GM21528 (cell line): ENCODE measurements around the gene DESI1.
"Not testable (repeated sequence)": the region's sequence is repeated elsewhere in the genome, so short reads cannot be mapped to it uniquely, and the experiment has no call there.

Experiments
- ATAC-seq: cut with Tn5 transposase; IDR thresholded peaks from one replicate; pipeline ENCODE4 v1.9.1; 2021; ENCODE audit warnings: mild to moderate bottlenecking, moderate library complexity; ENCODE audit not compliant: unreplicated experiment, low FRiP score

The DESI1 gene

DNA sequence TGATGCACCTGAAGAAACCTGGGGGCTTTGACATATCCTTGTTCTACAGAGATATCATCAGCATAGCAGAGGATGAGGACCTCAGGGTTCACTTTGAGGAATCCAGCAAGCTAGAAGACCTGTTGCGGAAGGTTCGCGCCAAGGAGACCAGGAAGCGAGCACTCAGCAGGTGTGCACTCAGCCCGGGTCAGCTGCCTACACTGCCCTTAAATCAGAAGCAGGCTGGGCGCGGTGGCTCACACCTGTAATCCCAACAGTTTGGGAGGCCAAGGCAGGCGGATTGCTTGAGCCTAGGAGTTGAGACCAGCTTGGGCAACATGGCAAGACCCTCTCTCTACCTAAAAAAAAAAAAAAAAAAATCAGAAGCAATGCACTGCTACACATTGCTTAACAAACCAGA, 16.8 kb upstream of the DESI1 start:
- ATAC-seq: not testable (repeated sequence)

GRCh38 chr22:41636467-41636866, 15.6 kb upstream of the DESI1 start:
- ATAC-seq: no peak

DNA sequence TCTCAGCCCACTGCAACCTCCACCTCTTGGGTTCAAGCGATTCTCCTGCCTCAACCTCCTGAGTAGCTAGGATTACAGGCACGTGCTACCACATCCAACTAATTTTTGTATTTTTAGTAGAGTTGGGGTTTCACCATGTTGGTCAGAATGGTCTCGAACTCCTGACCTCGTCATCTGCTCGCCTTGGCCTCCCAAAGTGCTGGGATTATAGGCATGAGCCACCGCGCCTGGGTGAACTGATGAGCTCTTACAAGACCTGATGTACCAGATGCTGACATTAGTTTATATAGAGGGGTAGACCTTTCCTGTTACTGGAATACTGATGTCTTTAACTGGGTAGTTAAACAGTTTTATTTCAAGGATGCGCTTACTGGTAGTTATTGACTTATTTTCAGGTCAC, 13.8 kb upstream of the DESI1 start:
- not testable (repeated sequence) for ATAC-seq

DNA sequence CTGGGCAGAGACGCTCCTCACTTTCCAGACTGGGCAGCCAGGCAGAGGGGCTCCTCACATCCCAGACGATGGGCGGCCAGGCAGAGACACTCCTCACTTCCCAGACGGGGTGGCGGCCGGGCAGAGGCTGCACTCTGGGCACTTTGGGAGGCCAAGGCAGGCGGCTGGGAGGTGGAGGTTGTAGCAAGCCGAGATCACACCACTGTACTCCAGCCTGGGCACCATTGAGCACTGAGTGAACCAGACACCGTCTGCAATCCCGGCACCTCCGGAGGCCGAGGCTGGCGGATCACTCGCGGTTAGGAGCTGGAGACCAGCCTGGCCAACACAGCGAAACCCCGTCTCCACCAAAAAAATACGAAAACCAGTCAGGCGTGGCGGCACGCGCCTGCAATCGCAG, 10.8 kb upstream of the DESI1 start:
- ATAC-seq: not testable (repeated sequence)

- not testable (repeated sequence) for ATAC-seq
Observed at GRCh38 chr22:41631115-41631514, 10.3 kb upstream of the DESI1 start.

- ATAC-seq: no peak
Observed at GRCh38 chr22:41625577-41625976, 4.7 kb upstream of the DESI1 start.

DNA sequence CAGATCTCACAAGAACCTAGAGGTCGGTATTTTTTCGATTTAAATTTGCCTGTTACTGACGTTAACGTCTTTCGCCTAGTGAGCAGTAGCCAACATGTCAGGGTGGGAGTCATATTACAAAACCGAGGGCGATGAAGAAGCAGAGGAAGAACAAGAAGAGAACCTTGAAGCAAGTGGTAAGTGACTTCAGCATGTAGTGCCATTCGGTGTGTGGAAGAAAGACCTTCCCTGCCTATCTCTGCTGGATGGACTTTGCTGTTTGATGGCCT, 1.0 kb upstream of the DESI1 start:
- ATAC-seq: no peak

DNA sequence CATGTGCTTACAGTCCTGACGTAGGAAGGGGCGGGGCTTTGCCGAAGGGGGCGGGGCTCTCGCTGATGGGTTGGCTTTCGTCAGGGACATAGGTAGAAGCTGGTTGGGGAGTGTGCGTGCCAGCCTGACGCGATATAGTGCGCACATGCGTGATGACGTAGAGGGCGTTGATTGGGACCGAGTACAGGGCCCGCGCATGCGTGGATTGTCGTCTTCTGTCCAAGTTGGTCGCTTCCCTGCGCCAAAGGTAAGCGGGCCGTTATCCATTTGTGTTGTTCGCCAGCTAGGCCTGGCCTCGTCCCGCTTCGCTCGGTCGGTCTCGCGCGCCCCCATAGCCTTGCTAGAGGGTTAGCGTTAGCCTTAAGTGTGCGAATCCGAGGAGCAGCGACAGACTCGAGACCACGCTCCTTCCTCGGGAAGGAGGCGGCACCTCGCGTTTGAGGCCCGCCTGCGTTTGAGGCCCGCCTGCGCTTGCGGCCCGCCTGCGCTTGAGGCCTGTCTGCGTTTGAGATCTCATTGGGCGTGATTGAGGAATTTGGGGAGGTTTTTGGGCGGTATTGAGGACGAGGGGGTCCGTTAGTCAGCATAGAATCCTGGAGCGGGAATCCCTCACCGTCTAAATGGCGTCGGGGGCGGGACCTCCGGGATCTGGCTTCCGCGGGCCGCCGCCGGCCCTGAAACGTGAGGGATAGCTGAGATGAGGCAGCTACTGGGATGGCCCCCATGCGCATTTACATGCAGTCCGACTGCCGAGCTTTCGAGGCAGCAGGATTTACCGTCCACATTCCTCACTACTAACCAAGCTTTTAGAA, 462 bp upstream of the DESI1 start, which contains the start of gene XRCC6:
XRCC6 (plus strand) TSS at position 197 of the 812 bp plus-strand sequence. CDS start 710 bp downstream, outside the sequence.
- ATAC-seq: peak; percentile 74

- ATAC-seq: peak; percentile 26
Observed at GRCh38 chr22:41619979-41620588, 759 bp downstream of the DESI1 start.

DNA sequence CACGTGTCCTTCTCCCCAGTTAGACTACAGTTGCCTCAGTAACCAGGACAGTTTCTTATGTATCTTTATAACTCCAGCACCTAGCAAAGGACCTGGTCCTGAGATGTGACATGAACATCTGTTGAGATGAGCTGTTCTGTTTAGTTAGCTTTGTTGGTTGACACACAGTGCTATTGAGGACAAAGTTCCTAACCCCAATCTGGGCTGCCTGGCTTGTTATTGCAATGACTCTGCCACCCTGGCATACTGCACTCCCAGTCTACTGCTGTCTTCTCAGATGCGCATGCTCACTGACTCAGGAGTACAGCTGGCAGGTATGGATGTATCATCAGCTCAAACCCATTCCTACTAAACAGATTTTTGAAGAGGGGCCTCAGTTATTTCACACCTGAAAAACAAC, 7.4 kb downstream of the DESI1 start:
- ATAC-seq: no peak

- ATAC-seq: no peak
Observed at GRCh38 chr22:41612603-41613306, 8.1 kb downstream of the DESI1 start.

- no peak for ATAC-seq
Observed at GRCh38 chr22:41608386-41608785, 12.5 kb downstream of the DESI1 start.

- no peak for ATAC-seq
Observed at GRCh38 chr22:41603873-41604332, 16.9 kb downstream of the DESI1 start.

DNA sequence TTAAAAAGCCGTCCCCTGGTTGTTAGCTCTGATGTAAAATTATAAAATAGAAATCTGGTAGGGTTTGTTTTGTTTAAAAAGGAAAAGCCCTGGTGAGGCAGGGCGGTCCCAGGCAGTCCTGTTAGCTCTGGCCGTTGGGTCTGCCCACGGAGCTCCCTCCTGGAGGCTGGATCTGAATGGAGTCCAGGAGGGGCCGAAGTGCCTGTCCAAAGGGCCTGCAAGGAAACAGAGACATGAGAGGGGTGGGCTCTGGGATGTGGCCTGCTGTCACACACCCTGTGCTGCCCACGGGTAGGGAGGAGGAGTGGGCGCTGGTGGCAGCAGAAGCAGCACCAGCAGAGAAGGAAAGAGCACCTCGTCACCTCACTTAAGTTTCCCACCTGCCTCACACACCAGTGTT, 19.9 kb downstream of the DESI1 start:
- no peak for ATAC-seq

DNA sequence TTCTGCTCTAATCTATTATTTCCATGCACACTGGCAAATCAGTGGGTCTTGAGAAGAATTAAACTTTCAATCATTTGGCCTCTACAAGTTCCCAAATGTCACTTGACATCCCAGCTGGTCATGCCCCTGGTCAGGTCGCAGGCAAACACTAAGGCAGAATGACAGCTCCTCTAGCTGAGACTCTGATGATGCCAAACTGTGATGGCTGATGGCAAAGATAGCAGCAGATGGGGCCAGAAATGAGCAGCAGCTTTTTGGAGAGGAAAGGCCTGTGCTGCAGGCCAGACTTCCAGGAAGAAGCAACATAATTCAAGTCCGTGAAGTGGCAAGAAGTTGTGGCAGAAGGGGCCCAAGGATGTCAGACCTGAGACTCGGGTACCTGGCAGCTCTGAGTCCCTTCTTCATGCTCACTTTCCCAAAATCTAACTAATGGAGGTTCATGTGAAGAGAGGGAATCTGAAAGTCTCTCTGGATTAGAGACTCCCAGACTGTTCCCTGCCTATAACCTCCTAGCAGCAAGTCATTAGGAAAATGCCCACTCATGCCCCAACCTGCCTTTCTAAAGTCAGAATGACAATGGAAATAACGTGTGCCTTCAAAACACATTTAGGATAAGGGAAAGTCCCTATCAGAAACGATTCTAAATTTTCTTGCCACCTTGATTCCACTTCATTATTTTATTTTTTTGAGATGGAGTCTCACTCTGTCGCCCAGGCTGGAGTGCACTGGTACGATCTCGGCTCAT, 21.8 kb downstream of the DESI1 start:
- no peak for ATAC-seq

DNA sequence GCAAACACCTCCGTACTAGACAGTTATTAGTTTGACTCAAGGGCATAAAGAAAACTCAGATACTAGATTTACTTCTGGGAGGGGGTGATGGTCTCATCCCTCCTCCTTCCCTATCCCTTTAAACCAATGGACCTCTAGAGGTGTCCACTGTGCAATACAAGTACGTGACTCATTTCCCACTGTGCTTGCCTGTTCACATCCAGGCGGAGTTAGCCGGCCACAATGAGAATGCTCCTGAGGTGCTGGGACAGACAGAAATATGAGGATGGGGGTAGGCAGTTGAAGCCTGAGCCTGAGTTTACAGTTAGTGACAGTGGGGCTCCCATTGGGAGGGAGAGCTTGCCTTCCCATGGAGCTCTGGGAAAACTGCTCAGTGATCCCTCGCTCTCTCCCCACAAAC, 22.8 kb downstream of the DESI1 start:
- no peak for ATAC-seq

- no peak for ATAC-seq
Observed at GRCh38 chr22:41597635-41597953, 23.2 kb downstream of the DESI1 start.

DNA sequence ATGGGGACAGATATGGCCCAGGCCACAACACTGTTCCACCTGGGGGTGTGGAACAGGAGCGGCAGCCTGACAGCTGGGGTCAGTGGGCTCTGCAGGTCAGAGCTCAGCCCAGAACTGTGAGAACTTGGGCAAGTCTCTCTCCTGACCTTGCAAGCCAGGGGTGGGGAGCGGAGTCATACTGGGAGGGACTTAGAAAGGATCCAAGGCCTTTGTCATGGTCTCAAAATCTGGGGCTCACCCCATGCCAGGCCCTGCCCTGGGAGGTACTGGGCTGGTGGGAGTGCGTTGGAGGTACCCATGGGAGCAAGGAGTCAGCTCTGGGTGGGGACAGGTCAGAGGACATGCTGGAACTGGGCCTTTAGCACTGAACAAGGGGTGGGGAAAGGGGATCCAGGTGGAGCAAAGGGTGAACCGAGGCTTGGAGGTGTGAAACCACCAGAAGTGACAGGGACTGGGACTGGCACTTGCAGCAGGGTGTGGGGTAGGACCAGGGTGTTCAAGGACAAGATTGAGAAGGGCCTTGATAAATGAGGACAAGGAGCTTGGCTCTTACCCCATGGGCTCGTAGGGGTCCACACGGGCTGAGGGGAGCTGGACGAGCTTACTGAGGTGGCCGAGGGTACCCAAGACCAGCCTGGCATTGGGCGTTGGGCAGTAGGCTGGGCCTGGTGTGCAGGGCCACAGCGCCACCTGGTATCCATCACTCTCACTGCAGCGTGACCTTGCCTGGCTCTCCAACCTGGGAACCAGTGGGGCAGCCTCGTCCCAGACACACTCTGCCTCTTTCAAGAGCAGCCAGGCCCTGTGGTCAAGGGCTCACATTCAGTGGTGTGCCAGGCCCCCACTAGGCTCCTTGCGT, 23.8 kb downstream of the DESI1 start:
- ATAC-seq: no peak

GRCh38 chr22:41595703-41596102, 25.1 kb downstream of the DESI1 start:
- no peak for ATAC-seq

DNA sequence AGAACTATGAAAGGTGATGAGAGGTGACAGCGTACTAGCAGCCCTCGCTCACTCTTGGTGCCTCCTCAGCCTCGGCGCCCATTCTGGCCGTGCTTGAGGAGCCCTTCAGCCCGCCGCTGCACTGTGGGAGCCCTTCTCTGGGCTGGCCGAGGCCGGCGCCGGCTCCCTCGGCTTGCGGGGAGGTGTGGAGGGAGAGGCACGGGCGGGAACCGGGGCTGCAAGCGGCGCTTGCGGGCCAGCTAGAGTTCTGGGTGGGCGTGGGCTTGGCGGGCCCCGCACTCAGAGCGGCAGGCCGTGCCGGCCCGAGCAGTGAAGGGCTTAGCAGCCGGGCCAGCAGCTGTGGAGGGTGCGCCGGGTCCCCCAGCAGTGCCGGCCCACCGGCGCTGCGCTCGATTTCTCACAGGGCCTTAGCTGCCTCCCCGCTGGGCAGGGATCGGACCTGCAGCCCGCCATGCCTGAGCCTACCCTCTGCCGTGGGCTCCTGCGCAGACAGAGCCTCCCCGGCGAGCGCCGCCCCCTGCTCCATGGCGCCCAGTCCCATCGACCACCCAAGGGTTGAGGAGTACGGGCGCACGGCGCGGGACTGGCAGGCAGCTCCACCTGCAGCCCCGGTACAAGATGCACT, 27.4 kb downstream of the DESI1 start:
- ATAC-seq: not testable (repeated sequence)
